Smooth muscle cell of the brain vasculature (primary cell): ENCODE results near the gene IL1RAPL2.
"Not testable (repeated sequence)": the region's sequence is repeated elsewhere in the genome, so short reads cannot be mapped to it uniquely, and the experiment has no call there.

ENCODE experiments used
- DNase-seq: peaks from one replicate; pipeline ENCODE4 v3.0.0-alpha.2; 2012; ENCODE audit warnings: low read depth, low spot score

Gene IL1RAPL2

GRCh38 chrX:105796877-105797276, 1230.9 kb downstream of the IL1RAPL2 start:
- DNase-seq, result not testable (repeated sequence)

- DNase-seq, result no peak
Measured at GRCh38 chrX:105803891-105804290, 1237.9 kb downstream of the IL1RAPL2 start.

GRCh38 chrX:105805655-105806054, 1239.7 kb downstream of the IL1RAPL2 start:
- DNase-seq, result not testable (repeated sequence)

- no peak for DNase-seq
Measured at GRCh38 chrX:105816517-105816916, 1250.5 kb downstream of the IL1RAPL2 start.
